Measurements from ENCODE around the gene SND1.

SND1 gene

GRCh38 chr7:128030263-128030653, 378.3 kb downstream of the SND1 start:
- DNase-seq (ENCODE audit: insufficient read length) (no peak), FAIRE-seq (no peak)
- TF ChIP-seq TAF1 (IDR thresholded peaks at IDR 0.05; ENCODE audit: borderline replicate concordance, low read depth, low read length) (no peak), POLR2AphosphoS5 (IDR thresholded peaks at IDR 0.05; ENCODE audit: low read depth, low read length) (no peak), POLR2A (IDR thresholded peaks at IDR 0.05; ENCODE audit: low read depth, low read length) (no peak)

GRCh38 chr7:128030654-128031611, 378.9 kb downstream of the SND1 start, which contains the start of gene LRRC4:
Gene LRRC4 (minus strand): TSS chr7:128031437. CDS start chr7:128030640, 797 bp downstream.
- FAIRE-seq, result no peak
- DNase-seq (ENCODE audit: insufficient read length), result peak; percentile 72
- no peak for TF ChIP-seq POLR2A (IDR thresholded peaks at IDR 0.05; ENCODE audit: low read depth, low read length)
- no peak for TF ChIP-seq POLR2AphosphoS5 (IDR thresholded peaks at IDR 0.05; ENCODE audit: low read depth, low read length)
- TF ChIP-seq TAF1 (IDR thresholded peaks at IDR 0.05; ENCODE audit: borderline replicate concordance, low read depth, low read length), result no peak

- FAIRE-seq (peak; percentile 30), DNase-seq (ENCODE audit: insufficient read length) (peak; percentile 61)
- TF ChIP-seq POLR2AphosphoS5 (IDR thresholded peaks at IDR 0.05; ENCODE audit: low read depth, low read length) (no peak), POLR2A (IDR thresholded peaks at IDR 0.05; ENCODE audit: low read depth, low read length) (no peak)
Measured at GRCh38 chr7:128031901-128032604, 380.1 kb downstream of the SND1 start.

- FAIRE-seq, result no peak
- no peak for TF ChIP-seq POLR2AphosphoS5 (IDR thresholded peaks at IDR 0.05; ENCODE audit: low read depth, low read length)
- no peak for TF ChIP-seq TAF1 (IDR thresholded peaks at IDR 0.05; ENCODE audit: borderline replicate concordance, low read depth, low read length)
- no peak for TF ChIP-seq POLR2A (IDR thresholded peaks at IDR 0.05; ENCODE audit: low read depth, low read length)
- no peak for DNase-seq (ENCODE audit: insufficient read length)
Measured at GRCh38 chr7:128032605-128033235, 380.7 kb downstream of the SND1 start.

- TF ChIP-seq POLR2A (IDR thresholded peaks at IDR 0.05; ENCODE audit: low read depth, low read length) (no peak), TAF1 (IDR thresholded peaks at IDR 0.05; ENCODE audit: borderline replicate concordance, low read depth, low read length) (no peak), POLR2AphosphoS5 (IDR thresholded peaks at IDR 0.05; ENCODE audit: low read depth, low read length) (no peak)
- DNase-seq (ENCODE audit: insufficient read length) (no peak), FAIRE-seq (no peak)
Measured at GRCh38 chr7:128033246-128033645, 381.3 kb downstream of the SND1 start.

- FAIRE-seq (no peak), DNase-seq (ENCODE audit: insufficient read length) (no peak)
- TF ChIP-seq POLR2AphosphoS5 (IDR thresholded peaks at IDR 0.05; ENCODE audit: low read depth, low read length) (no peak), POLR2A (IDR thresholded peaks at IDR 0.05; ENCODE audit: low read depth, low read length) (no peak), TAF1 (IDR thresholded peaks at IDR 0.05; ENCODE audit: borderline replicate concordance, low read depth, low read length) (no peak)
Measured at GRCh38 chr7:128034825-128035224, 382.8 kb downstream of the SND1 start.

- FAIRE-seq, result no peak
- DNase-seq (ENCODE audit: insufficient read length), result no peak
- TF ChIP-seq POLR2A (IDR thresholded peaks at IDR 0.05; ENCODE audit: low read depth, low read length), result no peak
- TF ChIP-seq TAF1 (IDR thresholded peaks at IDR 0.05; ENCODE audit: borderline replicate concordance, low read depth, low read length), result no peak
- no peak for TF ChIP-seq POLR2AphosphoS5 (IDR thresholded peaks at IDR 0.05; ENCODE audit: low read depth, low read length)
Measured at GRCh38 chr7:128035712-128036111, 383.7 kb downstream of the SND1 start.

GRCh38 chr7:128036226-128036940, 384.4 kb downstream of the SND1 start:
- FAIRE-seq, result peak; percentile 87
- no peak for TF ChIP-seq POLR2A (IDR thresholded peaks at IDR 0.05; ENCODE audit: low read depth, low read length)
- TF ChIP-seq TAF1 (IDR thresholded peaks at IDR 0.05; ENCODE audit: borderline replicate concordance, low read depth, low read length), result no peak
- no peak for TF ChIP-seq POLR2AphosphoS5 (IDR thresholded peaks at IDR 0.05; ENCODE audit: low read depth, low read length)
- no peak for DNase-seq (ENCODE audit: insufficient read length)

- FAIRE-seq (no peak), DNase-seq (ENCODE audit: insufficient read length) (no peak)
- no peak for TF ChIP-seq POLR2AphosphoS5 (IDR thresholded peaks at IDR 0.05; ENCODE audit: low read depth, low read length)
- TF ChIP-seq TAF1 (IDR thresholded peaks at IDR 0.05; ENCODE audit: borderline replicate concordance, low read depth, low read length), result no peak
- TF ChIP-seq POLR2A (IDR thresholded peaks at IDR 0.05; ENCODE audit: low read depth, low read length), result no peak
Measured at GRCh38 chr7:128037081-128037480, 385.1 kb downstream of the SND1 start.

GRCh38 chr7:128037880-128038619, 386.1 kb downstream of the SND1 start:
- DNase-seq (ENCODE audit: insufficient read length) (no peak), FAIRE-seq (no peak)
- TF ChIP-seq POLR2A (IDR thresholded peaks at IDR 0.05; ENCODE audit: low read depth, low read length), result no peak
- no peak for TF ChIP-seq POLR2AphosphoS5 (IDR thresholded peaks at IDR 0.05; ENCODE audit: low read depth, low read length)
- TF ChIP-seq TAF1 (IDR thresholded peaks at IDR 0.05; ENCODE audit: borderline replicate concordance, low read depth, low read length), result no peak

All from GM12892 (cell line).